Astrocyte (in vitro differentiated cells and primary cell): ENCODE data around the gene PRRG4. TPM values are rescaled to one million over a fixed set of nuclear protein-coding genes. Genes with fewer than 3 reads are reported as not detected.

Experiments
- DNase-seq: peaks from one replicate; pipeline ENCODE4 v3.0.0-alpha.2; 2010; ENCODE audit warnings: low read depth
- FAIRE-seq: peaks from 2 replicates; lab custom pipeline; 2011; peaks lifted over from hg19 to GRCh38; lab: Jason Lieb, UNC
- H2AFZ ChIP-seq: 2 replicates; pipeline ENCODE4 v1.6.0; 2012; ENCODE audit warnings: low read depth, low read length, inconsistent platforms
- H3K27ac ChIP-seq: 2 replicates; pipeline ENCODE4 v1.5.1; 2011; ENCODE audit warnings: low read depth, low read length, inconsistent platforms
- H3K27me3 ChIP-seq: 2 replicates; pipeline ENCODE4 v1.6.0; 2011; ENCODE audit warnings: low read length, inconsistent platforms; ENCODE audit not compliant: insufficient read depth
- H3K36me3 ChIP-seq: 2 replicates; pipeline ENCODE4 v1.5.1; 2011; ENCODE audit warnings: low read length, inconsistent platforms; ENCODE audit not compliant: insufficient read depth
- H3K4me1 ChIP-seq: 2 replicates; pipeline ENCODE4 v1.5.1; 2011; ENCODE audit warnings: low read length, inconsistent platforms; ENCODE audit not compliant: insufficient read depth
- H3K4me2 ChIP-seq: 2 replicates; pipeline ENCODE4 v1.6.0; 2012; ENCODE audit warnings: low read length, inconsistent platforms
- H3K4me3 ChIP-seq: 2 replicates; pipeline ENCODE4 v1.5.1; 2011; ENCODE audit warnings: low read depth, mild to moderate bottlenecking, low read length, inconsistent platforms; ENCODE audit not compliant: insufficient read depth
- H3K79me2 ChIP-seq: 2 replicates; pipeline ENCODE4 v1.6.0; 2012; ENCODE audit warnings: mild to moderate bottlenecking, low read length, inconsistent platforms; ENCODE audit not compliant: insufficient read depth
- H3K9ac ChIP-seq: 2 replicates; pipeline ENCODE4 v1.6.0; 2012; ENCODE audit warnings: mild to moderate bottlenecking, low read length, inconsistent platforms
- H3K9me3 ChIP-seq: 2 replicates; pipeline ENCODE4 v1.5.1; 2012; ENCODE audit warnings: low read depth, mild to moderate bottlenecking, low read length, inconsistent platforms; ENCODE audit not compliant: insufficient read depth
- H4K20me1 ChIP-seq: 2 replicates; pipeline ENCODE4 v1.6.0; 2012; ENCODE audit warnings: low read length, inconsistent platforms; ENCODE audit not compliant: insufficient read depth
- H3K27ac Mint-ChIP-seq: one replicate; pipeline ENCODE4 v1.8.0; 2021; ENCODE audit warnings: mild to moderate bottlenecking, mixed read lengths; ENCODE audit not compliant: unreplicated experiment
- H3K27me3 Mint-ChIP-seq: one replicate; pipeline ENCODE4 v1.8.0; 2021; ENCODE audit warnings: low read depth, mixed read lengths; ENCODE audit not compliant: unreplicated experiment
- H3K36me3 Mint-ChIP-seq: one replicate; pipeline ENCODE4 v1.8.0; 2021; ENCODE audit warnings: low read depth, mixed read lengths; ENCODE audit not compliant: unreplicated experiment
- H3K4me1 Mint-ChIP-seq: one replicate; pipeline ENCODE4 v1.8.0; 2021; ENCODE audit warnings: low read depth, mixed read lengths; ENCODE audit not compliant: unreplicated experiment
- H3K4me3 Mint-ChIP-seq: one replicate; pipeline ENCODE4 v1.8.0; 2021; ENCODE audit warnings: mild to moderate bottlenecking, moderate library complexity, mixed read lengths; ENCODE audit not compliant: unreplicated experiment
- H3K9me3 Mint-ChIP-seq: one replicate; pipeline ENCODE4 v1.8.0; 2021; ENCODE audit warnings: mild to moderate bottlenecking, mixed read lengths; ENCODE audit not compliant: unreplicated experiment
- CTCF ChIP-seq: IDR thresholded peaks from 2 replicates; pipeline ENCODE4 v1.5.1; 2011; ENCODE audit warnings: low read depth, mild to moderate bottlenecking, inconsistent platforms, low read length, moderate library complexity; ENCODE audit not compliant: insufficient read depth
- EZH2 ChIP-seq: IDR thresholded peaks from 2 replicates; pipeline ENCODE4 v1.6.1; 2012; ENCODE audit warnings: mild to moderate bottlenecking, low read length, inconsistent platforms; ENCODE audit not compliant: insufficient read depth
- total RNA-seq: library from RNA; stranded (reverse); gene quantifications from 2 replicates; pipeline ENCODE4 v1.2.1, GENCODE V29; 2021

The PRRG4 gene
- total RNA-seq, 1 donor from 2014 or later: 0.45 TPM

GRCh38 chr11:32891657-32892354 lies 62.1 kb downstream of the PRRG4 start:
- H3K9me3 ChIP-seq: no peaks in the 10 kb centered on the region
- H3K4me3 ChIP-seq: peak overlapping the region; percentile 69
- no peak for FAIRE-seq
- no peaks in the 10 kb centered on the region for H3K27me3 ChIP-seq
- H3K27ac Mint-ChIP-seq: peak overlapping the region; percentile 92
- H3K4me1 Mint-ChIP-seq: peaks cover 18% of the 10 kb centered on the region
- H3K4me3 Mint-ChIP-seq: peak overlapping the region; percentile 93
- H3K36me3 ChIP-seq: no peaks in the 10 kb centered on the region
- H3K4me2 ChIP-seq: peak overlapping the region; percentile 93
- H3K9ac ChIP-seq: peak overlapping the region; percentile 90
- H3K4me1 ChIP-seq: peaks cover 11% of the 10 kb centered on the region
- H3K36me3 Mint-ChIP-seq: no peaks in the 10 kb centered on the region
- H3K9me3 Mint-ChIP-seq: no peaks in the 10 kb centered on the region
- no peak for DNase-seq
- TF ChIP-seq CTCF (no peak), EZH2 (no peak)
- peak overlapping the region; percentile 73 for H3K27ac ChIP-seq
- H2AFZ ChIP-seq: peak overlapping the region; percentile 77
- no peaks in the 10 kb centered on the region for H3K27me3 Mint-ChIP-seq
- H3K79me2 ChIP-seq: peaks cover 37% of the 10 kb centered on the region
- H4K20me1 ChIP-seq: peaks cover 3% of the 10 kb centered on the region

- H3K36me3 Mint-ChIP-seq: no peaks in the 10 kb centered on the region
- no peaks in the 10 kb centered on the region for H3K27me3 Mint-ChIP-seq
- FAIRE-seq: no peak
- Histone ChIP-seq H3K4me1 (peaks cover 11% of the 10 kb centered on the region), H3K27me3 (no peaks in the 10 kb centered on the region), H3K4me3 (peak within 1 kb of the TSS; percentile 79), H4K20me1 (peaks cover 5% of the 10 kb centered on the region), H3K36me3 (no peaks in the 10 kb centered on the region), H3K9ac (peak within 1 kb of the TSS; percentile 95), H2AFZ (peak within 1 kb of the TSS; percentile 77), H3K4me2 (peak within 1 kb of the TSS; percentile 93), H3K27ac (peak within 1 kb of the TSS; percentile 86), H3K9me3 (no peaks in the 10 kb centered on the region), H3K79me2 (peaks cover 44% of the 10 kb centered on the region)
- H3K27ac Mint-ChIP-seq: peak within 1 kb of the TSS; percentile 95
- no peak for TF ChIP-seq EZH2
- no peak for TF ChIP-seq CTCF
- H3K4me1 Mint-ChIP-seq: peaks cover 18% of the 10 kb centered on the region
- DNase-seq: peak; percentile 25
- H3K4me3 Mint-ChIP-seq: peak within 1 kb of the TSS; percentile 93
- no peaks in the 10 kb centered on the region for H3K9me3 Mint-ChIP-seq
Observed at GRCh38 chr11:32892355-32893092, 62.8 kb downstream of the PRRG4 start, which contains the start of gene QSER1. QSER1 (plus strand) TSS chr11:32892811; CDS start chr11:32893126, 315 bp downstream.

GRCh38 chr11:32893093-32893342 lies 63.3 kb downstream of the PRRG4 start:
- H3K36me3 ChIP-seq: no peaks in the 10 kb centered on the region
- Mint-ChIP-seq H3K4me1 (peaks cover 18% of the 10 kb centered on the region), H3K9me3 (no peaks in the 10 kb centered on the region), H3K4me3 (no peak overlapping the region), H3K27ac (no peak overlapping the region), H3K36me3 (no peaks in the 10 kb centered on the region), H3K27me3 (no peaks in the 10 kb centered on the region)
- DNase-seq (no peak), FAIRE-seq (no peak)
- peak overlapping the region; percentile 86 for H3K27ac ChIP-seq
- H3K4me3 ChIP-seq: peak overlapping the region; percentile 79
- H4K20me1 ChIP-seq: peaks cover 9% of the 10 kb centered on the region
- peak overlapping the region; percentile 91 for H3K4me2 ChIP-seq
- peak overlapping the region; percentile 95 for H3K9ac ChIP-seq
- TF ChIP-seq CTCF (no peak), EZH2 (no peak)
- H3K27me3 ChIP-seq: no peaks in the 10 kb centered on the region
- peaks cover 11% of the 10 kb centered on the region for H3K4me1 ChIP-seq
- peaks cover 49% of the 10 kb centered on the region for H3K79me2 ChIP-seq
- no peaks in the 10 kb centered on the region for H3K9me3 ChIP-seq
- H2AFZ ChIP-seq: no peak overlapping the region
